ENCODE results near the gene S100A8. TPM values are rescaled to one million over a fixed set of nuclear protein-coding genes. Genes with fewer than 3 reads are reported as not detected.

The S100A8 gene
- total RNA-seq, 4 donors from 2014 or later = 2.8 to 35.6 (median 6.2) TPM; not detected in 1

GRCh38 chr1:153432874-153433681, 42.2 kb upstream of the S100A8 start:
- TF ChIP-seq POLR2A (IDR thresholded peaks at IDR 0.05) (no peak), CTCF (IDR thresholded peaks at IDR 0.05) (no peak)
- DNase-seq = no peak
- H3K4me1 ChIP-seq = no peaks in the 10 kb centered on the region

GRCh38 chr1:153431928-153432327, 41.1 kb upstream of the S100A8 start:
- H3K36me3 ChIP-seq = no peaks in the 10 kb centered on the region
- H3K27ac ChIP-seq = no peak overlapping the region
- 59 to 73% methylated on average over 4 of the region's 4 CpGs for WGBS, 2 donors
- no peaks in the 10 kb centered on the region for H3K4me1 ChIP-seq
- no peaks in the 10 kb centered on the region for H3K9me3 ChIP-seq
- TF ChIP-seq POLR2A (IDR thresholded peaks at IDR 0.05) (no peak), CTCF (IDR thresholded peaks at IDR 0.05) (no peak)
- intact Hi-C loops (cut with DNase I) = no loop called here
- no peak for DNase-seq
- no peaks in the 10 kb centered on the region for H3K27me3 ChIP-seq
- H3K4me3 ChIP-seq (replicated peaks in 1 of 3) = no peak overlapping the region

More at GRCh38 chr1:153432874-153433681, 42.2 kb upstream of the S100A8 start:
- WGBS, 2 donors = 73 to 74% methylated on average over 9 of the region's 9 CpGs
- H3K9me3 ChIP-seq = no peaks in the 10 kb centered on the region
- H3K36me3 ChIP-seq = no peaks in the 10 kb centered on the region
- intact Hi-C loops (cut with DNase I) = no loop called here
- no peaks in the 10 kb centered on the region for H3K27me3 ChIP-seq
- no peak overlapping the region for H3K4me3 ChIP-seq (replicated peaks in 1 of 3)
- H3K27ac ChIP-seq = no peak overlapping the region

GRCh38 chr1:153431427-153431826, 40.6 kb upstream of the S100A8 start:
- TF ChIP-seq CTCF (IDR thresholded peaks at IDR 0.05) = no peak
- no peak for TF ChIP-seq POLR2A (IDR thresholded peaks at IDR 0.05)
- intact Hi-C loops (cut with DNase I) = no loop called here
- no peak overlapping the region for H3K4me3 ChIP-seq (replicated peaks in 1 of 3)
- 82 to 85% methylated on average over 3 of the region's 3 CpGs for WGBS, 2 donors
- no peaks in the 10 kb centered on the region for H3K9me3 ChIP-seq
- no peaks in the 10 kb centered on the region for H3K4me1 ChIP-seq
- DNase-seq = no peak
- H3K27me3 ChIP-seq = no peaks in the 10 kb centered on the region
- H3K27ac ChIP-seq = no peak overlapping the region
- H3K36me3 ChIP-seq = no peaks in the 10 kb centered on the region

- Histone ChIP-seq H3K36me3 (no peaks in the 10 kb centered on the region), H3K9me3 (no peaks in the 10 kb centered on the region), H3K4me3 (replicated peaks in 1 of 3) (no peak overlapping the region), H3K27ac (no peak overlapping the region), H3K4me1 (no peaks in the 10 kb centered on the region), H3K27me3 (no peaks in the 10 kb centered on the region)
- intact Hi-C loops (cut with DNase I) = no loop called here
- TF ChIP-seq POLR2A (IDR thresholded peaks at IDR 0.05) (no peak), CTCF (IDR thresholded peaks at IDR 0.05) (no peak)
- no peak for DNase-seq
- WGBS, 2 donors = 85% methylated on average over 17 of the region's 17 CpGs
Observed at GRCh38 chr1:153431002-153431401, 40.1 kb upstream of the S100A8 start.

- no peak overlapping the region for H3K27ac ChIP-seq
- H3K36me3 ChIP-seq = no peaks in the 10 kb centered on the region
- H3K9me3 ChIP-seq = no peaks in the 10 kb centered on the region
- H3K4me1 ChIP-seq = no peaks in the 10 kb centered on the region
- intact Hi-C loops (cut with DNase I) = no loop called here
- DNase-seq = no peak
- H3K4me3 ChIP-seq (replicated peaks in 1 of 3) = no peak overlapping the region
- H3K27me3 ChIP-seq = no peaks in the 10 kb centered on the region
- WGBS, 2 donors = 59 to 90% methylated on average over 2 to 3 of the region's 3 CpGs
- TF ChIP-seq CTCF (IDR thresholded peaks at IDR 0.05) (no peak), POLR2A (IDR thresholded peaks at IDR 0.05) (no peak)
Observed at GRCh38 chr1:153430561-153430960, 39.7 kb upstream of the S100A8 start.
